ENCODE data around the gene NRXN3. TPM values are rescaled to one million over a fixed set of nuclear protein-coding genes. Genes with fewer than 3 reads are reported as not detected.

NRXN3 gene
- total RNA-seq, 2 donors from 2014 or later = 1.2 to 7.8 TPM

DNA sequence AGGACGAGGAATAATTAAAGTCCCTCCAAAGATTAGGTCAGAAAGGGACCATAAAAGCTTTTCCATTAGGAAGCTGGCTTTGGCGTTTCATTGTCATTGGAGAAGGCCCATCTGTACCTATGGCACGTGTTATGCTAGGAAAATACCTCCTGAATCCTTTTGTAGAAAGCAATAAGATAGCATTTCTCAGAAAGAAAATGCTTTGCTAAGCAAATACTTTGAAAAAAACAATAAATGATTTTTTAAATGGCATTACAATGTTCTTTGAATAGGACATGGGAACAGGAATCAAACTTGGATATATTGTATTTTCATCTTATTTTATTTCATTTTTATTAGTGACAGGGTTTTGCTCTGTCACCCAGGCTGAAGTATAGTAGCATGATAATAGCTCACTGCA, 967.7 kb downstream of the NRXN3 start:
- intact Hi-C loops (cut with DNase I) = no loop called here
- Histone ChIP-seq H3K9me3 (no peaks in the 10 kb centered on the region), H3K4me1 (no peaks in the 10 kb centered on the region), H3K27ac (no peak overlapping the region), H3K36me3 (no peaks in the 10 kb centered on the region), H3K27me3 (no peaks in the 10 kb centered on the region), H3K9ac (ENCODE audit: low read depth in 2 of 2, low read length in 2 of 2) (no peak overlapping the region), H3K4me3 (no peak overlapping the region)
- TF ChIP-seq, protein P1, sequence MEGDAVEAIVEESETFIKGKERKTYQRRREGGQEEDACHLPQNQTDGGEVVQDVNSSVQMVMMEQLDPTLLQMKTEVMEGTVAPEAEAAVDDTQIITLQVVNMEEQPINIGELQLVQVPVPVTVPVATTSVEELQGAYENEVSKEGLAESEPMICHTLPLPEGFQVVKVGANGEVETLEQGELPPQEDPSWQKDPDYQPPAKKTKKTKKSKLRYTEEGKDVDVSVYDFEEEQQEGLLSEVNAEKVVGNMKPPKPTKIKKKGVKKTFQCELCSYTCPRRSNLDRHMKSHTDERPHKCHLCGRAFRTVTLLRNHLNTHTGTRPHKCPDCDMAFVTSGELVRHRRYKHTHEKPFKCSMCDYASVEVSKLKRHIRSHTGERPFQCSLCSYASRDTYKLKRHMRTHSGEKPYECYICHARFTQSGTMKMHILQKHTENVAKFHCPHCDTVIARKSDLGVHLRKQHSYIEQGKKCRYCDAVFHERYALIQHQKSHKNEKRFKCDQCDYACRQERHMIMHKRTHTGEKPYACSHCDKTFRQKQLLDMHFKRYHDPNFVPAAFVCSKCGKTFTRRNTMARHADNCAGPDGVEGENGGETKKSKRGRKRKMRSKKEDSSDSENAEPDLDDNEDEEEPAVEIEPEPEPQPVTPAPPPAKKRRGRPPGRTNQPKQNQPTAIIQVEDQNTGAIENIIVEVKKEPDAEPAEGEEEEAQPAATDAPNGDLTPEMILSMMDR (IDR thresholded peaks at IDR 0.05) = no peak
- DNase-seq = no peak

DNA sequence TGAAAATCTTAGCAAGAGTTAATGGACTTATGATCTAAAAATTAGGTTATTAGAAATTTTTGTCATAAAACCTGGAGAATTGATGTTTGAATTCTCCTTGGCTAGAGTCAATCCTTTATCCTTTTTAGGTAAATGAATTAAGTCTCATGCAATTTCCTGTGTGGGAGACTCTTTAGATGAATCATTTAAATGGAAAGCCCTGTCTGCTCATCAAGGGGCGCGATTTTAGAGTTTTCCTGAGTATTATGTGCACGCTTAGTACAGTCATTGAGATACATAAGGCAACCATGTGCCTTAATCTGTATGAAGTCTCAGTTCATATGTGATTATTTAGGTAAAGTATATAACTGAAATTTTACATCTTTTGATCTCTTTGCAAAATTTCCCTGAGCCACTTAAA, 974.7 kb downstream of the NRXN3 start:
- Histone ChIP-seq H3K27me3 (no peaks in the 10 kb centered on the region), H3K36me3 (no peaks in the 10 kb centered on the region), H3K9ac (ENCODE audit: low read depth in 2 of 2, low read length in 2 of 2) (no peak overlapping the region), H3K9me3 (no peaks in the 10 kb centered on the region), H3K27ac (no peak overlapping the region), H3K4me3 (no peak overlapping the region), H3K4me1 (no peaks in the 10 kb centered on the region)
- DNase-seq = no peak
- intact Hi-C loops (cut with DNase I) = no loop called here
- TF ChIP-seq, protein P1 (IDR thresholded peaks at IDR 0.05) = no peak

GRCh38 chr14:79150226-79150625, 980.1 kb downstream of the NRXN3 start:
- H3K9me3 ChIP-seq = no peaks in the 10 kb centered on the region
- no peak overlapping the region for H3K4me3 ChIP-seq
- no peaks in the 10 kb centered on the region for H3K4me1 ChIP-seq
- TF ChIP-seq, protein P1 (IDR thresholded peaks at IDR 0.05) = no peak
- intact Hi-C loops (cut with DNase I) = no loop called here
- H3K9ac ChIP-seq (ENCODE audit: low read depth in 2 of 2, low read length in 2 of 2) = no peak overlapping the region
- no peak overlapping the region for H3K27ac ChIP-seq
- H3K36me3 ChIP-seq = no peaks in the 10 kb centered on the region
- no peaks in the 10 kb centered on the region for H3K27me3 ChIP-seq
- no peak for DNase-seq

DNA sequence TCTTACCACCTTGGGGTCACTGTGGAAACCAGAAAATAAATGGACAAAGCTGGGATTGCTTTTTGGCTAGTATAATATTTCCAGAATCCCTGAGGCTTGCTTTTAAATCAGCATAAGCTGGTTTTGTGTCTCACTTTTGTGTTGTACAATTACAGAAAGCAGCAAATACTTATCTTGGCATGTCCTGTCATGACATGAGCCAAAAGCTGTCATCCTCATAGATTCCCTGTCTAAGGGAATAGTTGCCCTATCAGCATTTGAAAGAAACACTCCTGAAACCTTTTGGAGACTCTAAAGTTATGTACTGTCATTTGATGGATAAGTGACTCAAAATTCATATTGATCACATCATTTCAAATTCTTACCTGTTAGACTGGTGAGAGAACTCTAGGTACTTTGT, 987.2 kb downstream of the NRXN3 start:
- H3K27me3 ChIP-seq = no peaks in the 10 kb centered on the region
- DNase-seq = no peak
- H3K9me3 ChIP-seq = no peaks in the 10 kb centered on the region
- no peak overlapping the region for H3K27ac ChIP-seq
- no peak overlapping the region for H3K4me3 ChIP-seq
- no peaks in the 10 kb centered on the region for H3K36me3 ChIP-seq
- H3K9ac ChIP-seq (ENCODE audit: low read depth in 2 of 2, low read length in 2 of 2) = no peak overlapping the region
- TF ChIP-seq, protein P1 (IDR thresholded peaks at IDR 0.05) = no peak
- intact Hi-C loops (cut with DNase I) = no loop called here
- H3K4me1 ChIP-seq = no peaks in the 10 kb centered on the region

DNA sequence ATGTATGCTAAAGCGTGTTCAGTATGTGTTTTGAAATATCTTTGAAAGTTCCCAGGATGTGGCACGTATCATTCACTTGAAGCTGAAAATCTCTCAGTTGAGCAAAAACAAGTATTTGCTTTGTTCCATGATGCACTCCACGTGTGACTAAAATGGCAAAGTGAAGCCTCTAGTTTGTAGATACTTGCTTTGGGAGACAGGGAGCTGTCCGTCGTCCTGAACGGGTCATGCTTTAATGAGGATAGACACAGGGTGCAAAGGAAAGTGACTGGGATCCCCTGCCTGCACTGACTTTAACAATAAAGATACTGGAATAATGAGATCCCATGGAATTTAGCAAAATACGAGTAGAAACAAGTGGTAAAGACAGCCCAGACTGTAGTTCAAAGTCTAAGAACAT, 991.4 kb downstream of the NRXN3 start:
- Histone ChIP-seq H3K36me3 (no peaks in the 10 kb centered on the region), H3K27me3 (no peaks in the 10 kb centered on the region), H3K4me1 (no peaks in the 10 kb centered on the region), H3K9me3 (no peaks in the 10 kb centered on the region), H3K9ac (ENCODE audit: low read depth in 2 of 2, low read length in 2 of 2) (no peak overlapping the region), H3K4me3 (no peak overlapping the region), H3K27ac (no peak overlapping the region)
- TF ChIP-seq, protein P1 (IDR thresholded peaks at IDR 0.05) = no peak
- intact Hi-C loops (cut with DNase I) = no loop called here
- no peak for DNase-seq

GRCh38 chr14:79162833-79163232, 992.7 kb downstream of the NRXN3 start:
- H3K9me3 ChIP-seq = no peaks in the 10 kb centered on the region
- no peak for DNase-seq
- no peaks in the 10 kb centered on the region for H3K4me1 ChIP-seq
- no peak overlapping the region for H3K9ac ChIP-seq (ENCODE audit: low read depth in 2 of 2, low read length in 2 of 2)
- H3K27me3 ChIP-seq = no peaks in the 10 kb centered on the region
- H3K36me3 ChIP-seq = no peaks in the 10 kb centered on the region
- TF ChIP-seq, protein P1 (IDR thresholded peaks at IDR 0.05) = no peak
- no peak overlapping the region for H3K27ac ChIP-seq
- H3K4me3 ChIP-seq = no peak overlapping the region
- intact Hi-C loops (cut with DNase I) = no loop called here

Data from colonic mucosa (tissue), 4 donors.